Limb (tissue), 2 donors: ENCODE results near the gene TMEM117.
A peak's percentile ranks its signal among the peaks of the same experiment; 100 is the strongest.

Experiments used
- DNase-seq, 2 donors: peaks; one replicate each; pipeline ENCODE4 v3.0.0-alpha.2; 2016; ENCODE audit errors: extremely low spot score in 2 of 2

The TMEM117 gene

GRCh38 chr12:44294649-44295048 is 458.8 kb downstream of the TMEM117 start:
- no peak for DNase-seq

DNA sequence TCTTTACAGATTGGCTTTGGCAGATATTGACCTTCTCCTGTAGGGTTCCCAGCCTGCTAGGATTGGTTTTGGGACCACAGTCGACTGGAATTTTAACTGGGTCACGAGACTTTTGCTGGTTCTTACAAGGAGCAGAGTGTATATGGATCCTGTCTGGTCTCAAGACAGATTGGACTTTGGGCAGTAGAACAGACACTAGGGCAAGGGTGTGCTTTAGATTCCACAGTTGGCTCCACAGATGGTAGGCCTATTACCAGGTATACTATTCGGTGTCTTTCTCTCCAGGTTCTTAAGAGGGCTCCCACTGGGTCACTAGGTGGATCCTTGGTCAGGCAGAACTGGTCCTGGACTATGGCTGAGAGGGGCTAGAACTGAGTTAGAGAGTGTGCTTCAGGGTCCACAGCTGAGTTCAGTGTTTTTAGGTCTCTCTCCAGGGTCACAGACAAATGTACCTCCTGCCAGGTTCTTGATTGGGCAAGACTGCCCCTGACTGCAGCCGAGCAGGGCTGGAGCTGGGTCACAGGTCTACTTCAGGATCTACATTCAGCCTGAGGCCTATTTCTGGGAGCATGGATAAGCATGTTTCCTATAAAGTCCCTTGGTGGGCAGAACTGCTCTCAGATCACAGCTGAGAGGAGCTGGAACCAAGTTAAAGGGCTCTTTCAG is 460.2 kb downstream of the TMEM117 start:
- no peak for DNase-seq

- no peak for DNase-seq
Measured at GRCh38 chr12:44296624-44297197, 460.8 kb downstream of the TMEM117 start.

- no peak for DNase-seq
Measured at GRCh38 chr12:44299524-44299923, 463.6 kb downstream of the TMEM117 start.

DNA sequence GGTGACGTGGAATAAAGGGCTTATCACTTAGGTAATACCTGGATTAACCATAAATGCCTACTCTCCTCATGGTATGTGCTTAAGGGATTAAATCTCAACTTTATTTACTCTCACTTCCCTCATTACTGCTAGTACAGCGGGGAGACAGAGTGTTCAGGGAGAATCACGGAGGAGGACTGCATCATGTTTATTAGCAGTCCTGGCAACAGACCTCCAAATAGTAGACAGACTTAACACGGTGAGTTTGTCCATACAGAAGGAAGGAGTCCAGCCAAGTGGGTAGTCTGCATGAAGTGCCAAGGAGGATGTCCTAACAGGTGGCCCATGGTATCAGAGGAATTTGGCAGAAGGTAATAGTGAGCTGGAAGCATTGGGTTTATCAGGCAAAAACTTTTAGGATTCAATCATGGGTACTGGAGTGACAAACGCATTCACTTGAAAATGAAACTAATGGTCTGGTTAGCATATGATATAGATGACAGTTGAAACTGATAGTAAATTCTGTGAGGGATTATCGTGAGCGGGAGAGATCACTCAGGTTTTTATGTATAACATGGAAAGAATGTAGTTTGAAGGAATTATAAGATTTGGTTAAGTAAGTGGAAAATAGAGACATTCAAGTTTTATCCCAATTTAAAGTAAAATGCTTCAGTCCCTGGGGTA is 471.8 kb downstream of the TMEM117 start:
- no peak for DNase-seq

GRCh38 chr12:44313188-44313587 is 477.3 kb downstream of the TMEM117 start:
- DNase-seq, result no peak

GRCh38 chr12:44314007-44314500 is 478.2 kb downstream of the TMEM117 start:
- DNase-seq, result no peak

- DNase-seq, result peak; percentile 29 to 37
Measured at GRCh38 chr12:44317651-44318126, 481.8 kb downstream of the TMEM117 start.

DNA sequence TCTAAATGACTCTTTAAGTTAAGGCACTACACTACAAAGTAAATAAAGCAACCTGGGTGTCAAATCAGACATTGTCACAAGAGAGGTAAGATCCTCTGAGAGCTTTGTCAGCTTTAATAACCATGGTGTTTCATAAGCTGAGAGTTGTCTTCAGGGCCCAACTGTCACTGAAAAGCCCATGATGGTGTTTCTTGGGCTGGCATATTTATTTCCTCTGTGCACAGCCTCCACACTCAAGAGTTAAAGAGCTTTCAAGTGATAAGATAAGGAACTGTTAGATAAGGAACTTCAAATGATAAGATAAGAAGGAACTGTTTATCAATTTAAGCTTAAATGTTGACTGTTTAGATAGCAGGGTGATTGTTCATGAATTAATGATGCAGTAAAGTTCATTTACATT is 495.4 kb downstream of the TMEM117 start:
- no peak for DNase-seq

DNA sequence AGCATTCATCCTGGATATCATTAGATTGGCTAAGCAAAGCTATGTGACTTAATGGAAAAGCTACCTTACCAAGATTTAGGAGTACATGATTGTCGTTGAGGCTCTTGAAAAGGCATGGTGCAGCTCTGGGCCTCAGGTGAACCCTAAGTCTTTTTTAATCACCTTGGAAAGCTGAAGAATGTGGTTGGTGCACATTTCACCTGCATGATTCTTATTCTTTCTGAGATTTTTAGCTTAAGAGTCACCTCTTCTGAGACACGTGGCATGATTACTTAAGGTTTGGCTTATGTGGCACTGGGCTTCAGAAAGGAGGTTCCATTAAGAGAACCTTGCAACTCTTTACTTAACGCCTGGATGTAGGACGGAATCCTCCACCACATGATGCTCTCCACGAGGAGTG is 498.5 kb downstream of the TMEM117 start:
- DNase-seq, result no peak

- DNase-seq, result no peak
Measured at GRCh38 chr12:44335030-44335429, 499.1 kb downstream of the TMEM117 start.

- no peak for DNase-seq
Measured at GRCh38 chr12:44336577-44336976, 500.7 kb downstream of the TMEM117 start.

- no peak for DNase-seq
Measured at GRCh38 chr12:44342371-44342770, 506.5 kb downstream of the TMEM117 start.

- DNase-seq, result no peak
Measured at GRCh38 chr12:44347145-44347544, 511.3 kb downstream of the TMEM117 start.

- DNase-seq, result no peak
Measured at GRCh38 chr12:44357494-44357893, 521.6 kb downstream of the TMEM117 start.

- DNase-seq, result no peak
Measured at GRCh38 chr12:44358636-44359035, 522.8 kb downstream of the TMEM117 start.

DNA sequence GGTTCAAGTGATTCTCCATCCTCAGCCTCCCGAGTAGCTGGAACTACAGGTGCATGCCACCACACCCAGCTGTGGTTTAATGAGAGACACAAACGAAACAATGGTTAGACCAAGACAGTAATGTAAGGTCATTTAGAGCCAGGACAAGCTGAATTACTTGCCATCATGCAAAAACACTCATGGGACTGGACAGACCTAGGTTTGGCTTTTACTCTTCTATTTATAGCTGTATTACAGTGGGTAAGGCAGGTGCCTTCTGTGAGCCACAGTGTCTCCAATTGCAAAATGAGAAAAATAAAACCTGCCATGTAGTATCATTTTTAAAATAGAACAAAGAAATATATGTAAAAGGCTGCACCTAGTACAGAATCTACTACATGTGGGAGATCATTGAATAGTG is 527.1 kb downstream of the TMEM117 start:
- no peak for DNase-seq

DNA sequence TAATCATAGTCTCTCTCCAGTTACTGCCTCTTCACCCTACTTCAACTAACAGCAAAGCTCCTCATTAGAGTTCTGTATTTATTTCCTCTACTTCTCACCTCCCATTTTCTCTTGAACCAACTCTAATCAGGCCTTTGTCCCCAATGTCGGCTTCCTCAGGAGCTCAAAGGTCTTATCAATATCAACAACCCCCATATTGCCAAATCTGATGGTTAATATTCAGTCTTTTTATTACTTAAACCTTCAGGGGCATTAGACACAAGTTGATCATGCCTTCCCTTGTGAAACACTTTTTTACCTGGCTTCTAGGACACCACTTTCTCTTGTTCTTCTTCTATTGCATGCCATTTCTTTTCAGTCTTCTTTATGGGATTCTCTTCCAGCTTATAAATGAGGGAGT is 531.3 kb downstream of the TMEM117 start:
- no peak for DNase-seq

GRCh38 chr12:44367916-44368315 is 532.0 kb downstream of the TMEM117 start:
- DNase-seq, result no peak

GRCh38 chr12:44369998-44370397 is 534.1 kb downstream of the TMEM117 start:
- no peak for DNase-seq

DNA sequence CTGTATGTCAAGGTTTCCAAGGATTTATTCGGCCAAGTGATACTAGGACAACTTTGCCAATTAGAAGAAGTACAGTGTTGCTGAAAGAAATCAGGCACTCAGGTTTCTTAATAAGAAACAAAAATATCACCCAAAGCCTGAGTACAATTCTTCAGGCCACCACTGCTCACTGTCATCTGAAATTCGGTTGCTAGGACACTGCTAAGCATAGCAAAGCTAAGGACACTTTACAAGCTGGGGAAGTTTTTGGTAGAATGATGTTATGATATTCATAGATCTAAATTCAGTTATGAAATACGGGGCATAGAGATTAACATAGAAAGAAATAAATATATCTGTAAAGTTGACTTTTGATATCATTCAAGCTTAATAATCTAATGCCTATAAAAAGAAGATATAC is 535.1 kb downstream of the TMEM117 start:
- no peak for DNase-seq

DNA sequence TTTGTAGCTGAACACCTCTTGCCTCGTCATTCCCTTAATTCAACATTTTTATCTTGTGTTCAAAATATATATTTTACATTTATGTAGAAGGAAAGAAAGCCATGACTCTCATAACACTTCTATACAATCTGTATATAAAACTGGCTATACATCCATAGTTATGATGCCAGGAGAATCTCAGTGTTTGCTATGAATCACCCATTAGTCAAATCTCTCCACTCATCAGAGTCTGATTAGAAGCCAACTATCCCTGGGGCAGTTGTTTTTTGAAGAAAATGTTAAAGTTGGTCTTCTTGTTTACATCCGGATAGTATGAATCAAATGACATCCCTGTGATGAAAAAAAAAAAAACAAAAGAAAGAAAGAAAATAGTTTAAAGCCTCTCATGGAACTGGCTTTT is 536.4 kb downstream of the TMEM117 start:
- no peak for DNase-seq

DNA sequence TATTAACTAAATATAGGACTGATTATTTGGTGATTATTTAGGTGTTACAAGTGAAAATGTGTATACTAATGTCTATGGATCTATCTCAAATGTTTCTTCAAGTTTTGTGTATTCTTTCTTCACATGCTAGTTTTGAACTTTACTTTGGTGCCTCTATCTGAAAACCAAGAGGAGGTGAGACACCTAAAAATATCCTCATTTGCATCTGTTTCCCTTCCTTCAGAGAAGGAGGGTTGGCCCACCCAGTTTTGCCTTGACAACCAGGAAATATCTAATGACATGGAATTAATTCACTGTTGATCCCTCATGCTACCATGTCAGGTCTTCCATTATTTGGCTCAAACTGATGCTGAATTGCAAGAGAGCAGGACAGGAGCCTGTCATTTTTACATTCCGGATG is 539.8 kb downstream of the TMEM117 start:
- no peak for DNase-seq
